ENCODE measurements around the gene MRPL39.

GRCh38 chr21:25539606-25540005, 67.7 kb downstream of the MRPL39 start:
- no peak for TF ChIP-seq CTCF (IDR thresholded peaks at IDR 0.05)
- TF ChIP-seq ZFX (IDR thresholded peaks at IDR 0.05; ENCODE audit: borderline replicate concordance): no peak
